Measurements from ENCODE around the gene MCU. TPM values are rescaled to one million over a fixed set of nuclear protein-coding genes. Genes with fewer than 3 reads are reported as not detected.
"Not testable (repeated sequence)": the region's sequence is repeated elsewhere in the genome, so short reads cannot be mapped to it uniquely, and the experiment has no call there.

Gene MCU
- total and polyA plus RNA-seq, 2 donors (not counting 1 experiment from before 2014, with no cell fraction given) = 40.5 to 77.1 TPM

DNA sequence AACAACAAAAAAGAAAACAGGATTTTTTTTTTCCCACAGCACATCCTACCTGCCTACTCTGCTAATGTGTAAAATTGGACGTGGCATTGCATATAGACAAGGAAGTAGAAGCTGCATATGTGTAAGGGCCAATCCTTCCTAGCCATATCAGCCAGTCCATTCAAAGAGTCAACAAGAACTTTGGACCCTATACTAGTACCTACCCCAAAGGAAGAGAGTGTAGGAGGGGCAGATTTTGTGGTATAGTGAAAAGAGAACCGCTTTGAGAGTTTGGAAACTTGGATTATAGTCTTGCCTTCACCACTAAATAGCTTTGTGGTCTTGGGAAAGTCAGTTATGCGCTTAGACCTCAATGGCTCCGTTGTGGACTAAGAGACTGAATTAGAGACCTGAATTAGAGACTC is 12.1 kb upstream of the MCU start:
- Histone ChIP-seq H3K4me1 (ENCODE audit: control insufficient read depth, extremely low read depth, insufficient read depth, low read length) (no peaks in the 10 kb centered on the region), H3K9me3 (ENCODE audit: control insufficient read depth, insufficient read depth, low read depth, low read length) (no peaks in the 10 kb centered on the region), H4K20me1 (ENCODE audit: control insufficient read depth, extremely low read depth, insufficient read depth, low read length) (no peaks in the 10 kb centered on the region), H3K36me3 (ENCODE audit: control insufficient read depth, insufficient read depth, low read length) (no peaks in the 10 kb centered on the region), H3K79me2 (ENCODE audit: control insufficient read depth, insufficient read depth, low read length) (no peaks in the 10 kb centered on the region), H3K27me3 (ENCODE audit: control insufficient read depth, insufficient read depth, low read length) (no peaks in the 10 kb centered on the region), H3K4me3 (replicated peaks in 1 of 4; ENCODE audit: control extremely low read depth in 1 of 4, insufficient read depth in 1 of 4, low read depth in 3 of 4, low read length in 4 of 4) (no peak overlapping the region), H2AFZ (ENCODE audit: low read length) (no peak overlapping the region), H3K4me2 (ENCODE audit: extremely low read depth, insufficient read depth, low read length) (no peak overlapping the region), H3K9ac (ENCODE audit: insufficient read depth, low read length) (no peak overlapping the region), H3K27ac (ENCODE audit: insufficient read depth, low read length) (no peak overlapping the region)
- TF ChIP-seq CTCF (conservative IDR thresholded peaks at IDR 0.05 in 1 of 2, IDR thresholded peaks at IDR 0.05 in 1 of 2; ENCODE audit: low read depth in 1 of 2, low read length in 2 of 2) (no peak), EZH2 (IDR thresholded peaks at IDR 0.05; ENCODE audit: low read length, missing control alignments) (no peak)
- DNase-seq (ENCODE audit: low read depth in 2 of 2) = no peak

GRCh38 chr10:72682638-72683037 is 9.3 kb upstream of the MCU start:
- Histone ChIP-seq H3K4me3 (replicated peaks in 1 of 4; ENCODE audit: control extremely low read depth in 1 of 4, insufficient read depth in 1 of 4, low read depth in 3 of 4, low read length in 4 of 4) (no peak overlapping the region), H3K9ac (ENCODE audit: insufficient read depth, low read length) (no peak overlapping the region), H3K4me2 (ENCODE audit: extremely low read depth, insufficient read depth, low read length) (no peak overlapping the region), H3K79me2 (ENCODE audit: control insufficient read depth, insufficient read depth, low read length) (no peaks in the 10 kb centered on the region), H3K9me3 (ENCODE audit: control insufficient read depth, insufficient read depth, low read depth, low read length) (no peaks in the 10 kb centered on the region), H3K27ac (ENCODE audit: insufficient read depth, low read length) (no peak overlapping the region), H3K27me3 (ENCODE audit: control insufficient read depth, insufficient read depth, low read length) (no peaks in the 10 kb centered on the region), H4K20me1 (ENCODE audit: control insufficient read depth, extremely low read depth, insufficient read depth, low read length) (no peaks in the 10 kb centered on the region), H3K4me1 (ENCODE audit: control insufficient read depth, extremely low read depth, insufficient read depth, low read length) (no peaks in the 10 kb centered on the region), H3K36me3 (ENCODE audit: control insufficient read depth, insufficient read depth, low read length) (no peaks in the 10 kb centered on the region), H2AFZ (ENCODE audit: low read length) (peak overlapping the region; percentile 46)
- peak in 1 of 2 donors; percentile 23 for DNase-seq (ENCODE audit: low read depth in 2 of 2)
- no peak for TF ChIP-seq CTCF (conservative IDR thresholded peaks at IDR 0.05 in 1 of 2, IDR thresholded peaks at IDR 0.05 in 1 of 2; ENCODE audit: low read depth in 1 of 2, low read length in 2 of 2)
- TF ChIP-seq EZH2 (IDR thresholded peaks at IDR 0.05; ENCODE audit: low read length, missing control alignments) = no peak

DNA sequence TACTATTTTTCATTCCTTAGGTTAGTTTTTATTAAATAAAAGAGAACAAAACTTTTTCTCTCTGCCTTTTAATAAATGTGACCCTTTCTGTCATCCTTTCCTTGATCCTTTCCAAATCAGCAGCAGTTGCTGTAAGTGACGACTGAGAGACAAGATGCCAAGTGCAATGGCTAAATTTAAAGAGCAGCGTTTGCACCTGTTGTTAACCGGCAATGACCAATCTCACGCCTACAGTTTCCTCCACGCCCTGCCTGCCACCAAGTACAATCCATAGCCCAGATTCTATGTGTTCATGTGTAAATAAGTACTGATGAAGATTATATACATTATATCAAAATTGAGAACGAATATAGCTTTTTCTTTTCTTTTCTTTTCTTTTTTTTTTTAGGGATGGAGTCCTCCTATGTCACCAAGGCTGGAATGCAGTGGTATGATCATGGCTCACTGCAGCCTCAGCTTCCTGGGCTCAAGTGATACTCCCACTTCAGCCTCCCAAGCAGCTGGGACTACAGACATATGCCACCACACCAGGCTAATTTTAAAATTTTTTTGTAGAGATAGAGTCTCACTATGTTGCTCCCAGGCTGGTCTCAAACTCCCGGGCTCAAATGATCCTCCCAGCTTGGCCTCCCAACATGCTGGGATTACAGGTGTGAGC is 6.5 kb upstream of the MCU start:
- Histone ChIP-seq H3K79me2 (ENCODE audit: control insufficient read depth, insufficient read depth, low read length) (no peaks in the 10 kb centered on the region), H3K27me3 (ENCODE audit: control insufficient read depth, insufficient read depth, low read length) (no peaks in the 10 kb centered on the region), H3K4me3 (replicated peaks in 1 of 4; ENCODE audit: control extremely low read depth in 1 of 4, insufficient read depth in 1 of 4, low read depth in 3 of 4, low read length in 4 of 4) (no peak overlapping the region), H3K9ac (ENCODE audit: insufficient read depth, low read length) (no peak overlapping the region), H3K27ac (ENCODE audit: insufficient read depth, low read length) (no peak overlapping the region), H3K36me3 (ENCODE audit: control insufficient read depth, insufficient read depth, low read length) (no peaks in the 10 kb centered on the region), H3K4me1 (ENCODE audit: control insufficient read depth, extremely low read depth, insufficient read depth, low read length) (no peaks in the 10 kb centered on the region), H4K20me1 (ENCODE audit: control insufficient read depth, extremely low read depth, insufficient read depth, low read length) (no peaks in the 10 kb centered on the region), H3K9me3 (ENCODE audit: control insufficient read depth, insufficient read depth, low read depth, low read length) (no peaks in the 10 kb centered on the region), H2AFZ (ENCODE audit: low read length) (no peak overlapping the region), H3K4me2 (ENCODE audit: extremely low read depth, insufficient read depth, low read length) (no peak overlapping the region)
- TF ChIP-seq CTCF (conservative IDR thresholded peaks at IDR 0.05 in 1 of 2, IDR thresholded peaks at IDR 0.05 in 1 of 2; ENCODE audit: low read depth in 1 of 2, low read length in 2 of 2) (no peak), EZH2 (IDR thresholded peaks at IDR 0.05; ENCODE audit: low read length, missing control alignments) (no peak)
- DNase-seq (ENCODE audit: low read depth in 2 of 2) = no peak

GRCh38 chr10:72686430-72686829 is 5.5 kb upstream of the MCU start:
- not testable (repeated sequence) for DNase-seq (ENCODE audit: low read depth in 2 of 2); H3K9me3 ChIP-seq (ENCODE audit: control insufficient read depth, insufficient read depth, low read depth, low read length); H3K79me2 ChIP-seq (ENCODE audit: control insufficient read depth, insufficient read depth, low read length)

More at GRCh38 chr10:72686430-72686829, 5.5 kb upstream of the MCU start:
- not testable (repeated sequence) for H3K27ac ChIP-seq (ENCODE audit: insufficient read depth, low read length); H3K27me3 ChIP-seq (ENCODE audit: control insufficient read depth, insufficient read depth, low read length); H3K4me3 ChIP-seq (replicated peaks in 1 of 4; ENCODE audit: control extremely low read depth in 1 of 4, insufficient read depth in 1 of 4, low read depth in 3 of 4, low read length in 4 of 4); H4K20me1 ChIP-seq (ENCODE audit: control insufficient read depth, extremely low read depth, insufficient read depth, low read length); H3K4me2 ChIP-seq (ENCODE audit: extremely low read depth, insufficient read depth, low read length); H3K36me3 ChIP-seq (ENCODE audit: control insufficient read depth, insufficient read depth, low read length); H2AFZ ChIP-seq (ENCODE audit: low read length); H3K4me1 ChIP-seq (ENCODE audit: control insufficient read depth, extremely low read depth, insufficient read depth, low read length); H3K9ac ChIP-seq (ENCODE audit: insufficient read depth, low read length)

Measured in fibroblast of lung (primary cell).